Naive thymus-derived CD4-positive, alpha-beta T cell (primary cell): ENCODE data around the gene AKAP13. TPM values are rescaled to one million over a fixed set of nuclear protein-coding genes. Genes with fewer than 3 reads are reported as not detected.

Experiments
- ATAC-seq: fragments of 150-1000 bp; cut with Tn5 transposase; 2 replicates; pipeline ENCODE4 v1.10.0; 2021; ENCODE audit warnings: mild to moderate bottlenecking, moderate library complexity
- CTCF ChIA-PET: fragments of 350-600 bp; sonication (Branson Sonifier 250); formaldehyde crosslinking; loops from one replicate; lab custom pipeline; 2021; ENCODE audit warnings: antibody characterized with exemption; lab: Charles Lee
- POLR2A ChIA-PET: fragments of 350-600 bp; sonication (Branson Sonifier 250); formaldehyde crosslinking; loops from one replicate; lab custom pipeline; 2021; ENCODE audit warnings: antibody characterized with exemption, inconsistent platforms; lab: Charles Lee
- DNase-seq, 9 donors: peaks; one replicate each; pipeline versions ENCODE4 v3.0.0 to v3.0.0-alpha.2; 2020 to 2022; ENCODE audit warnings: mixed read lengths in 1 of 9
- H3K27ac ChIP-seq: one replicate; pipeline ENCODE4 v1.7.0; 2013; ENCODE audit warnings: mild to moderate bottlenecking, low read depth, low read length, moderate library complexity
- H3K27me3 ChIP-seq, 2 donors: one replicate each; pipeline ENCODE4 v1.7.0; 2013; ENCODE audit warnings: low read length in 2 of 2, mild to moderate bottlenecking in 2 of 2, moderate library complexity in 2 of 2; ENCODE audit not compliant: control insufficient read depth in 2 of 2, insufficient read depth in 2 of 2
- H3K36me3 ChIP-seq, 3 experiments: 1 replicate in 2 of 3; 2 replicates in 1 of 3; pipeline ENCODE4 v1.7.0; 2013; ENCODE audit warnings: low read length in 3 of 3, mild to moderate bottlenecking in 3 of 3, moderate library complexity in 1 of 3; ENCODE audit not compliant: insufficient read depth in 3 of 3, control insufficient read depth in 2 of 3
- H3K4me1 ChIP-seq, 2 donors: one replicate each; pipeline ENCODE4 v1.7.0; 2013; ENCODE audit warnings: low read length in 2 of 2, mild to moderate bottlenecking in 2 of 2, moderate library complexity in 1 of 2; ENCODE audit not compliant: control insufficient read depth in 2 of 2, insufficient read depth in 2 of 2
- H3K4me3 ChIP-seq: 2 replicates; pipeline ENCODE4 v1.7.0; 2013; ENCODE audit warnings: mild to moderate bottlenecking, low read length
- H3K9me3 ChIP-seq, 3 experiments: 1 replicate in 2 of 3; 2 replicates in 1 of 3; pipeline ENCODE4 v1.7.0; 2013; ENCODE audit warnings: low read length in 3 of 3; ENCODE audit not compliant: control insufficient read depth in 2 of 3
- H3K27ac Mint-ChIP-seq, 9 donors: one replicate each; pipeline ENCODE4 v1.8.0; 2020 to 2022; ENCODE audit warnings: mixed read lengths in 9 of 9, mild to moderate bottlenecking in 8 of 9, moderate library complexity in 5 of 9, inconsistent platforms in 2 of 9
- H3K27me3 Mint-ChIP-seq, 5 donors: one replicate each; pipeline ENCODE4 v1.8.0; 2021 to 2022; ENCODE audit warnings: mixed read lengths in 5 of 5, mild to moderate bottlenecking in 1 of 5
- H3K36me3 Mint-ChIP-seq, 5 donors: one replicate each; pipeline ENCODE4 v1.8.0; 2020 to 2022; ENCODE audit warnings: mixed read lengths in 5 of 5, mild to moderate bottlenecking in 3 of 5, inconsistent platforms in 1 of 5
- H3K4me1 Mint-ChIP-seq, 7 donors: one replicate each; pipeline ENCODE4 v1.8.0; 2020 to 2022; ENCODE audit warnings: mixed read lengths in 7 of 7, mild to moderate bottlenecking in 3 of 7, inconsistent platforms in 1 of 7
- H3K4me3 Mint-ChIP-seq, 10 donors: one replicate each; pipeline ENCODE4 v1.8.0; 2020 to 2022; ENCODE audit warnings: mild to moderate bottlenecking in 10 of 10, mixed read lengths in 10 of 10, moderate library complexity in 6 of 10, inconsistent platforms in 2 of 10
- H3K9me3 Mint-ChIP-seq, 11 donors: one replicate each; pipeline ENCODE4 v1.8.0; 2020 to 2022; ENCODE audit warnings: mixed read lengths in 11 of 11, mild to moderate bottlenecking in 4 of 11, inconsistent platforms in 1 of 11, moderate library complexity in 1 of 11
- intact Hi-C, 2 donors: fragments of 100-400 bp; cut with micrococcal nuclease; formaldehyde crosslinking; loops; one replicate each; pipeline ENCODE4 v1.15.1; 2023
- polyA plus RNA-seq, 2 donors: library from polyadenylated mRNA; unstranded; fragments of 300-500 nt; fragmentation: Illumina TruSeq; gene quantifications; one replicate each; pipeline ENCODE4 v1.2.3, GENCODE V29; 2021
- total RNA-seq, 6 experiments: library from RNA in 5 of 6; stranded (reverse) in 5 of 6; gene quantifications; 1 replicate in 5 of 6; 2 replicates in 1 of 6; pipeline ENCODE4 v1.2.3 and lab custom pipeline; 2021 to 2026

AKAP13 gene
- total and polyA plus RNA-seq, 7 experiments from 2014 or later: 108 to 400 (median 231) TPM

GRCh38 chr15:85401108-85401774, 20.8 kb downstream of the AKAP13 start:
- H3K4me3 ChIP-seq: no peak overlapping the region
- POLR2A ChIA-PET: interaction anchor here (1.3 kb wide), 1 partner anchor 21 kb away, joined by 3 read pairs; the partner anchor contains the start of gene AKAP13
- CTCF ChIA-PET: no interaction called here

GRCh38 chr15:85402195-85402881, 21.9 kb downstream of the AKAP13 start:
- CTCF ChIA-PET: interaction anchor here (1.5 kb wide), 1 partner anchor 107 kb away, joined by 4 read pairs; no protein-coding TSS in a partner anchor
- peak overlapping the region in 6 of 10 donors; percentile 4 to 36 (median 18) for H3K4me3 Mint-ChIP-seq
- H3K9me3 Mint-ChIP-seq: peaks cover 0 to under 1% (median 0%) of the 10 kb centered on the region in 11 donors
- Histone ChIP-seq H3K27ac (no peak overlapping the region), H3K4me1 (peaks cover 12 to 31% of the 10 kb centered on the region in 2 donors), H3K4me3 (no peak overlapping the region), H3K36me3 (no peaks in the 10 kb centered on the region), H3K27me3 (no peaks in the 10 kb centered on the region), H3K9me3 (no peaks in the 10 kb centered on the region)
- peak overlapping the region in 6 of 9 donors; percentile 1 to 84 (median 8) for H3K27ac Mint-ChIP-seq
- ATAC-seq (peak; percentile 53), DNase-seq (no peak)
- POLR2A ChIA-PET: interaction anchor here (1.0 kb wide), 1 partner anchor 22 kb away, joined by 3 read pairs; the partner anchor contains the start of gene AKAP13
- H3K36me3 Mint-ChIP-seq: peaks cover 0 to 6% (median 4%) of the 10 kb centered on the region in 5 donors
- no peaks in the 10 kb centered on the region for H3K27me3 Mint-ChIP-seq
- intact Hi-C loops: loop anchor here in 1 of 2 donors (10.0 kb wide), 1 partner anchor 302 kb away; no protein-coding TSS in a partner anchor
- H3K4me1 Mint-ChIP-seq: peaks cover 52 to 95% (median 80%) of the 10 kb centered on the region in 7 donors

More at GRCh38 chr15:85401108-85401774, 20.8 kb downstream of the AKAP13 start:
- Histone ChIP-seq H3K4me1 (peaks cover 12 to 31% of the 10 kb centered on the region in 2 donors), H3K27ac (no peak overlapping the region), H3K9me3 (no peaks in the 10 kb centered on the region), H3K36me3 (no peaks in the 10 kb centered on the region), H3K27me3 (no peaks in the 10 kb centered on the region)
- DNase-seq (no peak), ATAC-seq (no peak)
- H3K4me1 Mint-ChIP-seq: peaks cover 44 to 91% (median 77%) of the 10 kb centered on the region in 7 donors
- H3K4me3 Mint-ChIP-seq: peak overlapping the region in 5 of 10 donors; percentile 20 to 65 (median 36)
- no peaks in the 10 kb centered on the region for H3K9me3 Mint-ChIP-seq
- H3K36me3 Mint-ChIP-seq: peaks cover 0 to 4% (median 0%) of the 10 kb centered on the region in 5 donors
- H3K27me3 Mint-ChIP-seq: no peaks in the 10 kb centered on the region
- intact Hi-C loops: loop anchor here in 1 of 2 donors (10.0 kb wide), 1 partner anchor 304 kb away; no protein-coding TSS in a partner anchor
- H3K27ac Mint-ChIP-seq: peak overlapping the region in 8 of 9 donors; percentile 12 to 84 (median 31)

- ChIA-PET POLR2A (interaction anchor here (0.9 to 1.7 kb wide), 5 partner anchors 10 to 24 kb away, joined by 3 to 11 read pairs (median 4); partner anchors contain the start of gene AKAP13), CTCF (interaction anchor here (0.7 to 3.1 kb wide), 4 partner anchors 10 to 108 kb away, joined by 4 to 20 read pairs (median 8); no protein-coding TSS in a partner anchor)
- H3K27ac Mint-ChIP-seq: peak overlapping the region in 8 of 9 donors; percentile 7 to 89 (median 72)
- H3K4me3 Mint-ChIP-seq: peak overlapping the region in 6 of 10 donors; percentile 2 to 45 (median 19)
- H3K4me1 Mint-ChIP-seq: peaks cover 56 to 97% (median 86%) of the 10 kb centered on the region in 7 donors
- H3K9me3 ChIP-seq: no peaks in the 10 kb centered on the region
- peaks cover 0 to 9% (median 0%) of the 10 kb centered on the region in 11 donors for H3K9me3 Mint-ChIP-seq
- H3K27ac ChIP-seq: no peak overlapping the region
- intact Hi-C loops: loop anchor here (2.0 to 10.0 kb wide), 3 partner anchors 21 to 301 kb away; no protein-coding TSS in a partner anchor
- peaks cover 0 to 12% (median 5%) of the 10 kb centered on the region in 5 donors for H3K36me3 Mint-ChIP-seq
- no peaks in the 10 kb centered on the region for H3K27me3 Mint-ChIP-seq
- no peaks in the 10 kb centered on the region for H3K36me3 ChIP-seq
- no peaks in the 10 kb centered on the region for H3K27me3 ChIP-seq
- no peak for ATAC-seq
- H3K4me3 ChIP-seq: no peak overlapping the region
- no peak for DNase-seq
- peaks cover 26 to 44% of the 10 kb centered on the region in 2 donors for H3K4me1 ChIP-seq
Measured at GRCh38 chr15:85403745-85404144, 23.3 kb downstream of the AKAP13 start.

- H3K36me3 ChIP-seq: no peaks in the 10 kb centered on the region
- H3K4me3 ChIP-seq: no peak overlapping the region
- Mint-ChIP-seq H3K4me1 (peaks cover 53 to 95% (median 88%) of the 10 kb centered on the region in 7 donors), H3K27ac (peak overlapping the region; percentile 7 to 89 (median 72)), H3K4me3 (peak overlapping the region in 7 of 10 donors; percentile 2 to 45 (median 23)), H3K27me3 (no peaks in the 10 kb centered on the region), H3K36me3 (peaks cover 0 to 12% (median 5%) of the 10 kb centered on the region in 5 donors), H3K9me3 (peaks cover 0 to 11% (median 0%) of the 10 kb centered on the region in 11 donors)
- H3K27me3 ChIP-seq: no peaks in the 10 kb centered on the region
- ChIA-PET CTCF (interaction anchor here (0.7 to 3.1 kb wide), 6 partner anchors 9 to 110 kb away, joined by 3 to 20 read pairs (median 5); no protein-coding TSS in a partner anchor), POLR2A (interaction anchor here (0.9 to 1.7 kb wide), 4 partner anchors 9 to 24 kb away, joined by 3 to 11 read pairs (median 4); partner anchors contain the start of gene AKAP13)
- no peaks in the 10 kb centered on the region for H3K9me3 ChIP-seq
- no peak for DNase-seq
- no peak overlapping the region for H3K27ac ChIP-seq
- H3K4me1 ChIP-seq: peaks cover 28 to 45% of the 10 kb centered on the region in 2 donors
- intact Hi-C loops: loop anchor here (2.0 to 10.0 kb wide), 3 partner anchors 22 to 300 kb away; no protein-coding TSS in a partner anchor
- ATAC-seq: no peak
Measured at GRCh38 chr15:85404176-85404917, 23.9 kb downstream of the AKAP13 start.

- no peaks in the 10 kb centered on the region for H3K27me3 Mint-ChIP-seq
- Histone ChIP-seq H3K27me3 (no peaks in the 10 kb centered on the region), H3K4me3 (no peak overlapping the region), H3K36me3 (no peaks in the 10 kb centered on the region), H3K4me1 (peaks cover 28 to 46% of the 10 kb centered on the region in 2 donors), H3K27ac (no peak overlapping the region), H3K9me3 (no peaks in the 10 kb centered on the region)
- H3K4me3 Mint-ChIP-seq: peak overlapping the region in 5 of 10 donors; percentile 1 to 30 (median 7)
- H3K4me1 Mint-ChIP-seq: peaks cover 53 to 91% (median 84%) of the 10 kb centered on the region in 7 donors
- peaks cover 0 to 11% (median 0%) of the 10 kb centered on the region in 11 donors for H3K9me3 Mint-ChIP-seq
- ChIA-PET CTCF (interaction anchor here (0.9 to 3.1 kb wide), 5 partner anchors 9 to 111 kb away, joined by 3 to 20 read pairs (median 4); no protein-coding TSS in a partner anchor), POLR2A (interaction anchor here (1.5 to 1.7 kb wide), 3 partner anchors 8 to 25 kb away, joined by 4 to 11 read pairs (median 5); partner anchors contain the start of gene AKAP13)
- H3K36me3 Mint-ChIP-seq: peaks cover 0 to 12% (median 6%) of the 10 kb centered on the region in 5 donors
- H3K27ac Mint-ChIP-seq: peak overlapping the region; percentile 7 to 89 (median 56)
- DNase-seq (no peak), ATAC-seq (no peak)
- intact Hi-C loops: loop anchor here (2.0 to 10.0 kb wide), 4 partner anchors 22 to 300 kb away; no protein-coding TSS in a partner anchor
Measured at GRCh38 chr15:85404918-85405866, 24.8 kb downstream of the AKAP13 start.
